ENCODE data around the gene MAOA. TPM values are rescaled to one million over a fixed set of nuclear protein-coding genes. Genes with fewer than 3 reads are reported as not detected.

Gene MAOA
- total RNA-seq, 1 donor from 2014 or later = 102 TPM

GRCh38 chrX:43716696-43717095 lies 60.6 kb downstream of the MAOA start:
- intact Hi-C loops (cut with DNase I) = no loop called here
- TF ChIP-seq POLR2A (IDR thresholded peaks at IDR 0.05) = no peak
- TF ChIP-seq, protein P1, sequence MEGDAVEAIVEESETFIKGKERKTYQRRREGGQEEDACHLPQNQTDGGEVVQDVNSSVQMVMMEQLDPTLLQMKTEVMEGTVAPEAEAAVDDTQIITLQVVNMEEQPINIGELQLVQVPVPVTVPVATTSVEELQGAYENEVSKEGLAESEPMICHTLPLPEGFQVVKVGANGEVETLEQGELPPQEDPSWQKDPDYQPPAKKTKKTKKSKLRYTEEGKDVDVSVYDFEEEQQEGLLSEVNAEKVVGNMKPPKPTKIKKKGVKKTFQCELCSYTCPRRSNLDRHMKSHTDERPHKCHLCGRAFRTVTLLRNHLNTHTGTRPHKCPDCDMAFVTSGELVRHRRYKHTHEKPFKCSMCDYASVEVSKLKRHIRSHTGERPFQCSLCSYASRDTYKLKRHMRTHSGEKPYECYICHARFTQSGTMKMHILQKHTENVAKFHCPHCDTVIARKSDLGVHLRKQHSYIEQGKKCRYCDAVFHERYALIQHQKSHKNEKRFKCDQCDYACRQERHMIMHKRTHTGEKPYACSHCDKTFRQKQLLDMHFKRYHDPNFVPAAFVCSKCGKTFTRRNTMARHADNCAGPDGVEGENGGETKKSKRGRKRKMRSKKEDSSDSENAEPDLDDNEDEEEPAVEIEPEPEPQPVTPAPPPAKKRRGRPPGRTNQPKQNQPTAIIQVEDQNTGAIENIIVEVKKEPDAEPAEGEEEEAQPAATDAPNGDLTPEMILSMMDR (IDR thresholded peaks at IDR 0.05) = no peak
- TF ChIP-seq POLR2AphosphoS5 (IDR thresholded peaks at IDR 0.05; ENCODE audit: insufficient read depth in 1 of 2, low read depth in 1 of 2) = no peak
- H3K36me3 ChIP-seq = peaks cover 0 to under 1% of the 10 kb centered on the region in 2 donors

DNA sequence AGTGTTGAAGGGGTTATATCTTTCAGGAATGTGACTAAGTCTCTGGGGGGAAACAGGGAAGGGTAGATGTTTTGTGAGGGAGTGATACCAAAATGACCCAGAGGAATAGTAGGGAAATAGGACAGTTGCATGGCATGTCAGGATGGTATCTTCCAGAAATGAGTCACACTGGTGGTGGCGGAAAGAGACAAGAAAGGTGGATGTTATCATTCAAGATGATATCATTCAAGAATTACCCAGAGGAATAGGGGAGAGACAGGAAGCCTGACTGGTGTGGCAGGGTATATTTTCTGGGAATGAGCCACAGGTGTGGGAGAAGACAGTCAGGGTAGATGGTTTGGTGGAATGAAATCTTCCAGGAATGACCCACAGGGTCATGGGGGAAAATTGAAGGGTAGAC lies 61.1 kb downstream of the MAOA start:
- Histone ChIP-seq H3K4me3 (no peak overlapping the region), H3K27ac (no peak overlapping the region), H3K27me3 (no peaks in the 10 kb centered on the region), H3K36me3 (peaks cover 0 to 5% of the 10 kb centered on the region in 2 donors), H3K4me1 (no peaks in the 10 kb centered on the region), H3K9me3 (no peaks in the 10 kb centered on the region)
- DNase-seq (ENCODE audit: extremely low spot score in 2 of 2) = no peak
- intact Hi-C loops (cut with DNase I) = no loop called here
- TF ChIP-seq, protein P1 (IDR thresholded peaks at IDR 0.05) = no peak
- TF ChIP-seq POLR2AphosphoS5 (IDR thresholded peaks at IDR 0.05; ENCODE audit: insufficient read depth in 1 of 2, low read depth in 1 of 2) (no peak), POLR2A (IDR thresholded peaks at IDR 0.05) (no peak)

More at GRCh38 chrX:43716696-43717095, 60.6 kb downstream of the MAOA start:
- H3K4me1 ChIP-seq = no peaks in the 10 kb centered on the region
- H3K27me3 ChIP-seq = no peaks in the 10 kb centered on the region
- H3K9me3 ChIP-seq = no peaks in the 10 kb centered on the region
- H3K4me3 ChIP-seq = no peak overlapping the region
- H3K27ac ChIP-seq = no peak overlapping the region
- DNase-seq (ENCODE audit: extremely low spot score in 2 of 2) = no peak

GRCh38 chrX:43718081-43718480 lies 62.0 kb downstream of the MAOA start:
- Histone ChIP-seq H3K4me1 (no peaks in the 10 kb centered on the region), H3K27ac (no peak overlapping the region), H3K9me3 (no peaks in the 10 kb centered on the region), H3K27me3 (no peaks in the 10 kb centered on the region), H3K4me3 (no peak overlapping the region), H3K36me3 (peaks cover 0 to 5% of the 10 kb centered on the region in 2 donors)
- no peak for TF ChIP-seq POLR2A (IDR thresholded peaks at IDR 0.05)
- TF ChIP-seq, protein P1 (IDR thresholded peaks at IDR 0.05) = no peak
- no peak for TF ChIP-seq POLR2AphosphoS5 (IDR thresholded peaks at IDR 0.05; ENCODE audit: insufficient read depth in 1 of 2, low read depth in 1 of 2)
- intact Hi-C loops (cut with DNase I) = no loop called here
- DNase-seq (ENCODE audit: extremely low spot score in 2 of 2) = no peak

GRCh38 chrX:43718546-43718945 lies 62.4 kb downstream of the MAOA start:
- H3K36me3 ChIP-seq = peaks cover 0 to 5% of the 10 kb centered on the region in 2 donors
- no peak for DNase-seq (ENCODE audit: extremely low spot score in 2 of 2)

DNA sequence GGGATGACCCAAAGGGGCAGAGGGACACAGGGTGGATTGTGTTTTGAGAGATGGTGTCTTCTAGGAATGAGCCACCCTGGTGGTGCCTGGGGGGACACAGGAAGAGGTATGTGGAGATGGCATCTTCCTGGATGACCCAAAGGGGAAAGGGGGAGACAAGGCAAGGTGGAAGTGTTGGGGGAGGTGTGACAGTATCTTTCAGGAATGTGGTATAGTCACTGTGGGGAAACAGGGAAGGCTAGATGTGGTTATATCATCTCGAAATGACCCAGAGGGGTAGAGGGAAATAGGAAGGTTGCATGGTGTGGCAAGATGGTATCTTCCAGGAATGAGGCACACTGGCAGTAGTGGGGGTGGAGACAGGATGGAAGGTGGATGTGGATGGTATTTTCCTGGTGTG lies 62.9 kb downstream of the MAOA start:
- peaks cover 0 to 5% of the 10 kb centered on the region in 2 donors for H3K36me3 ChIP-seq
- H3K9me3 ChIP-seq = no peaks in the 10 kb centered on the region
- intact Hi-C loops (cut with DNase I) = no loop called here

More at GRCh38 chrX:43718546-43718945, 62.4 kb downstream of the MAOA start:
- Histone ChIP-seq H3K27me3 (no peaks in the 10 kb centered on the region), H3K4me3 (no peak overlapping the region), H3K9me3 (no peaks in the 10 kb centered on the region), H3K27ac (no peak overlapping the region), H3K4me1 (no peaks in the 10 kb centered on the region)
- TF ChIP-seq, protein P1 (IDR thresholded peaks at IDR 0.05) = no peak
- TF ChIP-seq POLR2A (IDR thresholded peaks at IDR 0.05) (no peak), POLR2AphosphoS5 (IDR thresholded peaks at IDR 0.05; ENCODE audit: insufficient read depth in 1 of 2, low read depth in 1 of 2) (no peak)
- intact Hi-C loops (cut with DNase I) = no loop called here

More for the DNA sequence above, 62.9 kb downstream of the MAOA start:
- TF ChIP-seq POLR2AphosphoS5 (IDR thresholded peaks at IDR 0.05; ENCODE audit: insufficient read depth in 1 of 2, low read depth in 1 of 2) (no peak), POLR2A (IDR thresholded peaks at IDR 0.05) (no peak)
- TF ChIP-seq, protein P1 (IDR thresholded peaks at IDR 0.05) = no peak
- Histone ChIP-seq H3K4me1 (no peaks in the 10 kb centered on the region), H3K4me3 (no peak overlapping the region), H3K27me3 (no peaks in the 10 kb centered on the region), H3K27ac (no peak overlapping the region)
- DNase-seq (ENCODE audit: extremely low spot score in 2 of 2) = no peak
